Fibroblast of skin of right biceps (primary cell): ENCODE results near the gene CCNB1IP1.
"Not testable (repeated sequence)": the region's sequence is repeated elsewhere in the genome, so short reads cannot be mapped to it uniquely, and the experiment has no call there.

Experiments
- DNase-seq: peaks from one replicate; pipeline ENCODE4 v3.0.0-alpha.2; 2013

Gene CCNB1IP1, protein sequence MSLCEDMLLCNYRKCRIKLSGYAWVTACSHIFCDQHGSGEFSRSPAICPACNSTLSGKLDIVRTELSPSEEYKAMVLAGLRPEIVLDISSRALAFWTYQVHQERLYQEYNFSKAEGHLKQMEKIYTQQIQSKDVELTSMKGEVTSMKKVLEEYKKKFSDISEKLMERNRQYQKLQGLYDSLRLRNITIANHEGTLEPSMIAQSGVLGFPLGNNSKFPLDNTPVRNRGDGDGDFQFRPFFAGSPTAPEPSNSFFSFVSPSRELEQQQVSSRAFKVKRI

DNA sequence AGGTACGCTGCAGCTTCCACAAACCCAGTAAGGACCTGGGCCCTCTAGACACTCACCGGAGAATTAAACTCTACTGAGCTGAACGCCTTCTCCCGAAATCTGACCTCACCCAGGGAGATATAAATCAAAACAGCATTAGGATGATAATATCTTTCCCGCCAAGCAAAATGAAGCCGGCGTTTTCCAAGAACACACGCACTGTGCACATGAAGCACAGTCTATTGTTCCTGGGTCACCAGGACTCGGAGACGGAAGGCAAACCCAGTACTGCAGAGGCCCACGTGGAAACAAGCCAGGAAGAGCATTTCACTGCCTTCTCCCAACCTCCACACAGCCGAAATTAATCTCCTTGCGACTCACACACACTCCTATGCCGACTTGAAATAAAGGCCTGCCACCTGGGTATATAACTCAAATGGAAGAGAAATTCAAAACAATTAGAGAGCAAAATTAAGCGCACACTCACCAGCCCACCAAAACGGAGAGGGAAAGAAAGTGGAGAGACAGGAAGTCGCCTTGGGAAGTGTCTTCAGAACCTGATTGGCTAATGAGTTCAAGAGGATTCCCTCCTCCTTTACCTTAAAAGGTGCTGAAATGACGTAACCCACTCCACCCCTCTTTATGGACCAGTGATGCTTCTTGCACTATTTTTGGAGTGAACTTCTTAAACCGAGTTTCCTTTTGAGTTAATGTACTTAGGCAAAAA lies at the start of gene CCNB1IP1:
Gene CCNB1IP1, minus strand, starts transcription at position 492 of the 706 bp plus-strand sequence. CDS start 16,756 bp downstream, outside the sequence.
- peak; percentile 92 for DNase-seq

DNA sequence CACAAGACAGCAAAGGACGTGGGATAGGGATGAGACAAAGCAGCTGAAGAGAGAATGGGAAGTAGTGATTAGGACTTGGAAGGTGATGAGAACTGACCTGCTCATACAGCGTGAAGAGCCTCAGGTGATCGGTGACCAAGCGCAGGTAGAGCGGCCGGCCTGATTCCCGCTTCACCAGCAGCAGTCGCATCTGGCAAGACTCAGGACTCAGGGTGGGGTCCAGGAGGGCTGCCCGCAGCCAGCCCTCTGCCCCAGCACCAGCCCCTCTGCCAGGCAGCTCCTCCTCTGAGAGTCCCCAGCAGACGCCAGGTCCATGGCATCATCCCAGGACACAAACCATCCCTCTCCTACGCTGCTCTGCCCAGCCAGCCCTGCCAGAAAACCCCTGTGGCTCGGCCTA lies 49.4 kb upstream of the CCNB1IP1 start:
- DNase-seq: no peak

DNA sequence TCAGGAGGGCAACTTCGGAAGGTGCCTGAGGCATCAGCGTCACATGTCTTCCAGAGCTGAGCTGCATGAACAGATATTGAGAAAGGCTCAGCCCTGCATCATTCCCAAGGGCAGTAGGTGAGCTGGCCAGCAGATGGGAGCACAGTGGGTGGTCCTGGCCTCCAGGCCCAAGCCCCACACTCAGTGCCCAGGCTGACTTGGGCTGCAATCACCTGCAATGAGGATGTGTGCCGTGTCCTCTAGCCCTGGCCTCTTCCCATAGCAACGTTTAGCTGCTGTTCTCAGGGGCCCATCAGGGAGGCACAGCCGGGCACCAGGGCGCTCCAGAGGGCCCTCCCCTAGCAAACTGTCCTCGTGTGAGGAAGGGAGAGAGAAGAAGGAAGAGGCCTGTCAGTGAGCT lies 48.3 kb upstream of the CCNB1IP1 start:
- DNase-seq: no peak

DNA sequence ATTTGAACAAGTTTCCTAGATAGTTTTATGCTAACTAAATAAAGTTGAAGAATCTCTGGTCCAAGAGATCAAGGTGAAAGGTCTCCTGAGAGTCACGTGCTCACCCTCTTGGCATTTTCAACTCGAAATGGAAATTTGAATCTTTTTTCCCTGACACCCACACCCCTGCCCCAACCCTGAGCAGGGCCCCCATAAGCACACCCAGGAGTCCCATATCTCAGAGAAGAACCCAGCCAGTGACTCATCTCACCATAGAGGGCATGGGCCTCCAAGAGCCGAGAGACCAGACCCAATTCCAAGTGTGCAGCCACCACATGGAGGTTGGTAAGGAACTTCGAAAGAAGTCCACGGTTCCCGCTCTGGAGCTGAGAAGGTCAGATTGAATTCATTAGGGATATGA lies 47.6 kb upstream of the CCNB1IP1 start:
- DNase-seq: no peak

DNA sequence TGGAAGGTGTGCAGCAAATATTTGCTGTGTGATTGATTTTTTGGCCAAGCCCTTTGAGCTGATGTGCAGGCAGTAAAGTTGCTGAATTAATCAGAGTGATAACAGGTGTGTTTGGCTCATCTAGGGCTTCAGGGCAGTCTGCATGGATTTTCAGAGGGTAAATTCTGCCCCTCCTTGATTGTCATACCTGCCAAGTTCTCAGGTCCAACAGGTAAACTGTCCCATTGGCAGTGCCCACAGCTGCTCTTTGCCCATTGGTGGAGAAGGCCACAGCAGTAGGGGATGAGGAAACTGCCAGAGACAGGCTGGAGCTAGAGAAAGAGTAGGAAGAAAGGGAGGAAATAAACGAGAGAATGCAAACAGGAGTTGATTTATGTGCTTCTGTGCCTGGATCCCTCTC lies 46.7 kb upstream of the CCNB1IP1 start:
- no peak for DNase-seq

DNA sequence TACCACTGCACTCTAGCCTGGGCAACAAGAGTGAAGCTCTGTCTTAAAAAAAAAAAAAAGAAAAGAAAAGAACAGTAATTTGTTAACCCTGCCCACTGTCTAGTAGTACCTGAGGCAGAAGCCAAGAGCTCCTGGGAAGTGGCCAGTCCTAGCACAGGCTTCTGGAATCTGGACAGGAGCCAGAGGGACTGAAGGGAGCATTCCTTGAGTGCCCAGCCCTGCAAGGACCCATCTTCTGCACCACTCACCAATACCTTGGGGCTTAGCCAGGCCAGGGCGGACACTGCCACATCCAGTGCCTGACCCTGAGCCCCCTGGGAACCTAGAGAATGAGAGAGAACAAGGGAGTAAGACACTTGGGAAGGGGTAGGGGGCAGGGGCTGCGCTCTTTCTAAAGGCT lies 44.1 kb upstream of the CCNB1IP1 start:
- no peak for DNase-seq

DNA sequence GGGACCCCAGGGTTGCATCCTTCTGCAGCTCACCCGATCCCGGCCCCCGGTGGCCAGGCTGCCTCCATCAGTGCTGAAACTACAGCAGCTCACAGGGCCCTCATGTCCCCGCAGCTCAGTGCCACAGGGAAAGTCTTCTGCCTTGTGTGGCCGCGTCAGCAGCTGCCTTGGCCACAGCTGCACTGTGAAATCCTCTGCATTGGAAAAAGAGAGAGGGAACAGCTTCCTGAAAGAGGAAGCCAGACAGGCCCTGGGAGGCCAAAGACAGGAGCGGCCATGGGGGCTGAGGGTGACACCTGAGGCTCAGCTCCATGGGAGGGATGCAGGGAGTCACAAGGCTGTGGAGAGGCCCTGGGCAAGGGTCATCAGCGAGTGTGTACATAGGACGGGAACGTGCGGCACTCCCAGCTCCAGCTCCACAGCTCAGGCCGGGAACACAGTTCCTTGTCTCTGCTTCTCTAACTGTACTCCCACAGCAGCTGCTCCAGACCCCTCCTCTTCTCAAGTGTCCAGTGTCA lies 43.1 kb upstream of the CCNB1IP1 start:
- DNase-seq: no peak

DNA sequence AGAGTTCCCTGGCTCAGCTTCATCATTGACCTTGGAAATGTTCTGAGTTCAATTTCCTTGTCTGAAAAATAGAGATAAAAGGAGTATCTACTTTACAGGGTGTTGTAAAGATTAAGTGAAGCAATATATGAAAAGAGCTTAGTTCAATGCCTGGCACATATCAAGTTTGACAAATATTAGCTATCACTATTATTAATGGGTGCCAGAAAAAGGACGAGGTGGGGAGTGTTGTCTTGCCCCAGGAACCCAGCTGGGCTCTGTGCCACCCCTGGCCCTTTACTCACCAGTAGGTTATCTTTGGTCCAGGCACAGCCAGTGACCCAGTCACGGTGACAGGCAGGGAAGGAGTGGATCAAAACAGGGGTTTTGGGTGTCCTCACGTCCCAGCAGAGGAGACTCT lies 42.4 kb upstream of the CCNB1IP1 start:
- no peak for DNase-seq

DNA sequence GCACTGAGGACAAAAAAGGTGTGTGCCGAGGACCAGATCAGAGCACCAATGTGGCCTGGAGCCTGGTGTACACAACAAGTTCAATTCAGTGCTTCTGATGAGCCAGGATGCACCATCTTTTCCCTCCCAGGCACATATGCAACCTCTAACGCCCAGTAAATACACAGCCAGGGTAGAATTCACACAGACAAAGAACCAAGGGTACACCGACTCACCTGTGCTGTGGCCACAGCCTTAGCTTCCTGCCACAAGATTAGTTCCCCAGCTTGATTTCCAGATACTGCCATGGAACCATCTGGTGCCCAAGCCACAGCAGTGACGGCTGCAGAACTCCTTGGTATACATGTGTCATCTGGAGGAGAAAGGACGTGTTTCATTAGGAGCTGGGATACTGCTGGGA lies 39.7 kb upstream of the CCNB1IP1 start:
- DNase-seq: no peak

DNA sequence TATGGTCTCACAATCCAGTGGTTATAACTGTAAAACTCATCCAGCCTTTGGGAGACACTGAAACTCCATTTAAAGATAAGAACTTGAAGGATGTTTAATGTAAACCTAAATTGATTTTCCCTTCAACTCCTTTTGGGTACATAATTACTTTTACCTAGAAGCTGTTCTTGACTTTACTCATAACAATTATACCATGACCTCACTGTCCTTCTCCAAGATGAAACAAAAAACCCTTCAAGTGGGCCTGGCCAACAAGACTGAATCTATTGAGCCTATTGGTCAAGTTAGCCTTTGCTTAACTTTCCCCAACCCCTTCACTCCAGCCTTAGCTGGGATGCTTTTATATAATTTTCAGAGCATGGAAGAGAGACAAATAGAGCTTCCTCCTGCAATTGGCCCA lies 32.8 kb upstream of the CCNB1IP1 start:
- DNase-seq: no peak

DNA sequence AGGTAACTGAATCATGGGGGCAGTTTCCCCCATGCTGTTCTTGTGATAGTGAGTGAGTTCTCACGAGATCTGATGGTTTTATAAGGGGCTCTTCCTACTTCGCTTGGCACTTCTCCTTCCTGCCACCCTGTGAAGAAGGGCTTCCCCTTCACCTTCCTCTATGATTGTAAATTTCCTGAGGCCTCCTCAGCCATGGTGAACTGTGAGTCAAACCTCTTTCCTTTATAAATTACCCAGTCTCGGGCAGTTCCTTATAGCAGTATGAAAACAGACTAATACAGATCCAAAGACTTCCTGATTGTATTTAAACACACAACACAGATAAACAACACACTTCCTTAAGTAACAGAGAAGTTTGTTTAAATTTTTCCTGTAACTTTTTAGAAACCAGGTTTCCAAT lies 25.4 kb upstream of the CCNB1IP1 start:
- DNase-seq: not testable (repeated sequence)

DNA sequence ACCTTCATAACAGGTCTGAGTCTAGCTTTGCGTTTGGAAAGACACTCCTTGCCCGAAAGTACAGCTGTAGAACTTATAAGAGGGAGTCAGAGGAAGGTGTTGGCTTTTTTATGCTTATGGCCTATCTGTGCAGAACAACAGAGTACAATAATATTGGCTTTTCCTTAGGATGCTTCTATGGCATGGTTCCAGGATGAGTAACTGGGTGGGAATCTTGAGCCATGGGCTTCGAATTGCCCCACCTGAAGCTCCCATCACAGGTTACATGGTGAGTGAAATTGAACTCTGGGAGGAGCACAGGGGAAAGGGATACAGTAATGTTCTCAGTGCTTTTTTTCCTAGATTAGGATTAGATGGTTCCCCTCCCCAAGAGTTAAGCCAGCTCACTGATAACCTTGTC lies 23.3 kb upstream of the CCNB1IP1 start:
- no peak for DNase-seq

DNA sequence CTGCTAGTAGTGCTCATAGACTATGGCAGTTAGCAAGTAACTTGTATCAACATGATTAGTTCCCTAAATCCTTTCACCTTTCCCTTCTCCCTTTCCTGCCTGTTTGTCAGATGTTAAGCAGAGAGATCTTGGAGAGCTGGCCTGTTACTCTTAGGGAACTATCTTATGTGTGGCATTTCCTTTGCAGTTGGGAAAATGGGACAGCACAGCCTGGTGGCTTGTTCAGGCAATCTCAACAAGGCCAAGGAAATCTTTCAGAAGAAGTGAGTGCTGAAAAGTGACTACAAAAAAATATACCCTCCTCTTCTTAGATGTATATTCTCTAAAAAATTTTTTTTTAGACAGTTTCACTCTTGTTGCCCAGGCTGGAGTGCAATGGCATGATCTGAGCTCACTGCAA lies 17.8 kb upstream of the CCNB1IP1 start:
- DNase-seq: no peak

DNA sequence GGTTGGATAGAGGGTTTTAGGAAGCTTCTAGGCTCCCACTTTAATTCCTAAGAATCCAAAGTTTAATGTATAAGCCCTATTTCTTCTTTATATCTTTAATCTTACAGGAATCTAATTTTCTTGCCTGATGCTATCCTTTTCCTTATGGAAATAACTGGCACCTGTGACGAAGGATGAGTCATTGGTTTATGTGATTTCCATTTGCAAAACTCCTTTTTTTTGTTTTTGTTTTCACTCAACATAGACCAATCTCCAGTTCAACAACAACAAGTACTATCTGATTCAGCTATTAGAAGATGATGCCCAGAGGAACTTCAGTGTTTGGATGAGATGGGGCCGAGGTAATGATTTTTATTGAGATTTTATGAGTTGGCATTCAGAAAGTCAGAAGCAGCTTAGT lies 17.2 kb upstream of the CCNB1IP1 start:
- no peak for DNase-seq

DNA sequence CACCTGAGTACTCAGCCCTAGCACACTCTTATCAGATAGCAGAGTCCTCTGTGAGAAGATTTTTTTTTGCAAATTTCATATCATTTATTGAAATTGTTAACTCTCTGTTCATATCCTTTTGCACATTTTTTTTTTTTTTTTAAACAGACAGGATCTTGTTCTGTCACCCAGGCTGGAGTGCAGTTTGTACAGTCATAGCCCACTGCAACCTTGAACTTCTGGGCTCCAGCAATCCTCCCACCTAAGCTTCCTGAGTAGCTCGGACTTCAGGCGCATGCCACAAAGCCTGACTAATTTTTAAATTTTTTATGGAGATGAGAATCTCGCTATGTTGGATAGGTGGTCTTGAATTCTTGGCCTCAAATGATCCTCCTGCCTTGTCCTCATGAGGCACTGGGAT lies 14.7 kb upstream of the CCNB1IP1 start:
- DNase-seq: no peak

DNA sequence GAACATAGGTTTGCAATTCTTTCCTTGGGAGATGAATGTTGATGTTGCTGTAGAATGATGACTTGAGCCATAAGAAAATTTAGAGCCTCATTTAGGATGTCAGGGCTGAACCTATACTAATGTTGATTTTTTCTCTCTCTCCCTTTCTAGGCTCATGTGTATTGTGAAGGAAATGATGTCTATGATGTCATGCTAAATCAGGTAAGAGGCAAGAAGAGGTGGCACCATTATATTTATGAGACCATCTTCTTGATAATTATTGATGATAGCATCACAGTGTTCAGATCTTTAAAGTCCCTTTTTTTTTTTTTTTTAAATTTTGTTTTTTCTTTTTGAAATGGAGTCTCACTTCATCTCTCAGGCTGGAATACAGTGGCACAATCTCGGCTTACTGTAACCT lies 13.6 kb upstream of the CCNB1IP1 start:
- DNase-seq: no peak

DNA sequence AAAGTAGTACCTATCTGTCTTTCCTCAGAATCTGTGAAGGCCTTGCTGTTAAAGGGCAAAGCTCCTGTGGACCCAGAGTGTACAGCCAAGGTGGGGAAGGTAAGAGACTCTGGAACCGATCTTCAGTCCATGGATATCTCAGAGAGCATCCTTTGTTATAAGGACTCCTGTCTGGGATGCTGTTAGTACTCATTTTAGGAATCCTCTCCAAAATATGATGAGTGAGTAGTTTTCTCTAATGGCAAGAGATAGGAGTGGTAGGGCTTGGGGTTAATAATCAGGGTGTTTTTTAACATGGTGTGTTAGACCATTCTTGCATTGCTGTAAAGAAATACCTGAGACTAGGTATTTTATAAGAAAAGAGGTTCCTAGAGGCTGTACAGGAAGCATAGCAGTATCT lies 12.3 kb upstream of the CCNB1IP1 start:
- no peak for DNase-seq

DNA sequence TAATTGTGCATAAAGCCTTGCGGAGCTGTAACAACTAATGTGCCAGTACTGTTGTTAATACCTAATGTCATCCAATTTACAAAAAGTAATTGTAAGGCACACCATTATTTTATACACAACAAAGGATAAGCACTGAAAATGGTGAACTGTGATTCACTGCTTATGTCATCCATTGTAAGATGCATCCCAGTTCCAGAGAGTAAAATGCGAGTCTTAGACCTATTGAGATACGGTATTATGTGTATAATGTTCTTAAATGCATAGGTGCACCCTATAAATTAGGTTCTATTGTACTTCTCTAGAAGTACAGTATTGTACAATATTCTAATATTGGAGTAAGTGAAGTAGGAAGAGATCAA lies 10.8 kb upstream of the CCNB1IP1 start:
- DNase-seq: peak; percentile 12

DNA sequence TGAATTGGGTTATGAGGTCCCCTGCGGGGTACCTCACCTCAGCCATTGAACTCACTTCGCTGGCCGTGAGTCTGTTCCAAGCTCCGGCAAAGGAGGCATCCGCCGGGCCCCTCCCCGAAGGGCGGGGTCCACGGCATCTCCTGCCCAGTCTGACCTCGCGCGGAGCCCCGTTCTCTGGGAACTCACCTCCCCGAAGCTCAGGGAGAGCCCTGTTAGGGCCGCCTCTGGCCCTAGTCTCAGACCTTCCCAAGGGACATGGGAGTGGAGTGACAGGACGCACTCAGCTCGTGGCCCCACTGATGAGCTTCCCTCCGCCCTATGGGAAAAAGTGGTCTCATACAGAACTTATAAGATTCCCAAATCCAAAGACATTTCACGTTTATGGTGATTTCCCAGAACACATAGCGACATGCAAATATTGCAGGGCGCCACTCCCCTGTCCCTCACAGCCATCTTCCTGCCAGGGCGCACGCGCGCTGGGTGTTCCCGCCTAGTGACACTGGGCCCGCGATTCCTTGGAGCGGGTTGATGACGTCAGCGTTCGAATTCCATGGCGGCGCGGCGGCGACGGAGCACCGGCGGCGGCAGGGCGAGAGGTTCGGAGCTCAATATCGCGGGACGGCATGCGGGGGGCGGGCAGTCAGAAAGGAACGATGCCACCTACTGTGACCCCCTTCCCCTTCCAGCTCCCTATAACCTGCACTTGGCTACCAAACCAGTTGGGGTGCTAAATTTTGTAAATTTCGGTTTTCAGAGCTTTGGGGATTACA lies 10.2 kb upstream of the CCNB1IP1 start, which contains the start of gene PARP2:
Gene PARP2, plus strand, starts transcription at position 544 of the 770 bp plus-strand sequence. Its CDS starts 7 bp downstream, at position 551.
- DNase-seq: peak; percentile 100

DNA sequence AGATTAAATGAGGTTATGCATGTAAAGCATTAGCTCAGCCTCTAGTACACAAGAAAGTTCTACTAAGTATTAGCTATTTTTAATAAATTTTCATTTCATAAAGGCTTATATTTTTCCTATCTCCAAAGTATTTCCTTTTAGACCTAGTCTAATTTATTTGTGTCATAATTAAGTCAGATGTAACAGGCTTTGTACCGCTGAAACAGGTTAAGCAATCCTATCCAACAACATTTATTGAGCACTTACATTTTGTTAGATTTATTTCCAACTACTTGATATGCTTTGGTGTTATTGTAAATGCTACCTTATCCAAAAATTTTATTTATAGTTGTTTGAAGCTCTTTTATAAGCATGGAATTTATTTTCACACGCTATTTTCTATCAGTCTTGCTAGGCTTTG lies 8.6 kb upstream of the CCNB1IP1 start:
- no peak for DNase-seq

DNA sequence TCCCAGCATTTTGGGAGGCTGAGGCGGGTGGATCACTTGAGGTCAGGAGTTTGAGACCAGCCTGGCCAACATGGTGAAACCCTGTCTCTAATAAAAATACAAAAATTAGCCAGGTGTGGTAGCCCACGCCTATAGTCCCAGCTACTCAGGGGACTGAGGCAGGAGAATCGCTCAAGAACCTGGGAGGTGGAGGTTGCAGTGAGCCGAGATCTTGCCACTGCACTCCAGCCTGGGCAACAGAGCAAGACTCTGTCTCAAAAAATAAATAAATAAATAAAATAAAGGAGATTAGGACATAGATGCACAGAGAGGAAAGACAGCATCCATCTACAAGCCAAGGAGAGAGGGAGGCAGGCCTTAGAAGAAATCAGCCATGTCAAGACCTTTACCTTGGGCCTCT lies 8.0 kb upstream of the CCNB1IP1 start:
- not testable (repeated sequence) for DNase-seq

DNA sequence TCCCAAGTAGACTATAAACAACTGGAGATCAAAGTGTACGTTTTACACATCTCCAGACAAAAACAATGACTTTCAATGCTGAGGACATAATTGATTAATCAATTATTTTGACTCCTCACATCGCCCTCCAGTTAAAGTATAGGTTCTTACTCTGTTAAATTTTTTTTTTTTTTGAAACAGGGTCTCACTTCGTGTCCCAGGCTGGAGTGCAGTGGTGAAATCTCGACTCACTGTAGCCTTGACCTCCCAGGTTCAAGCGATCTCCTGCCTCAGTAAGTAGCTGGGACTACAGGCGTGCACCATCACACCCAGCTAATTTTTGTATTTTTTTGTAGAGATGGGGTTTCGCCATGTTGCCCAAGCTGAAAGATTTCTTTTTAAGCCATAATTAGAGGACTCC lies 938 bp upstream of the CCNB1IP1 start:
- no peak for DNase-seq

DNA sequence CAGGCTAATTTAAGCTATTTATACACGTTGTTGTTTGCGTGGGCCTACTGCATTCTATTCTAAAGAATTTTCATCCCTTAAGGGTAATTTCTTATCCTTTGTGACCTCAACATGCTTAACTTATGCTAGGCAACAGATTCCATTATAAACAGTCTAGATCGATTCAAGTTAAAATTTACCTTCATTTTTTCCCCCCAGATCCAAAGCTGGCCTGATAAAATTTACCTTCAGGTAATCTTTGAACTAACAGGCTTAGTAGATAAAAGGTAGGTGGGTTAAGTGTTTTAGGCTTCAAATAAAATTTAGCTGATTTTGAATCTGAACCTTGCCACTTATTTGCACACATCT lies 389 bp upstream of the CCNB1IP1 start:
- DNase-seq: no peak

DNA sequence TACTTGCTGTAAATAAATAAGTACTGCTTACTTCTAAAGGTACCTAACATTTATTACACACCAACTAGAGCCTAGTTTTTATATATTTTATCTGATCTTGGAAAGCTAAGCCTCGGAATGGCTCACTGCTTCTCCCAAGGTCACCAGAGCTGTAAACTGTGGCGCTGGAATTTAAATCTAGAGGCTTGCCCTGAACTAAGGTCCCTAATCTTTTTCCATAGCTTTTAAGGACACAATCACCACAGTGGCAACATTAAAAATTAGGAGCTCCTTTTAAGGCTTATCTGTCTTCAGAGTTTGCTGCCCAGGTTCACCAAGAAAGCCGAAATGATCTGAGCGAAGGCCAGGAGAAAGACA lies 670 bp downstream of the CCNB1IP1 start:
- DNase-seq: peak; percentile 8
